GM21367 (cell line): ENCODE results near the gene BRIP1.
"Not testable (repeated sequence)": the region's sequence is repeated elsewhere in the genome, so short reads cannot be mapped to it uniquely, and the experiment has no call there.

Experiments
- ATAC-seq: cut with Tn5 transposase; IDR thresholded peaks from one replicate; pipeline ENCODE4 v1.9.1; 2021; ENCODE audit not compliant: unreplicated experiment

BRIP1 gene

GRCh38 chr17:61867033-61867432 is 3.7 kb upstream of the BRIP1 start:
- no peak for ATAC-seq

GRCh38 chr17:61863801-61864126 is 436 bp upstream of the BRIP1 start:
- ATAC-seq = peak; percentile 6

- ATAC-seq = no peak
Observed at GRCh38 chr17:61862105-61862574, 1.2 kb downstream of the BRIP1 start.

GRCh38 chr17:61860397-61860796 is 2.9 kb downstream of the BRIP1 start:
- ATAC-seq = not testable (repeated sequence)

GRCh38 chr17:61856035-61856434 is 7.3 kb downstream of the BRIP1 start:
- no peak for ATAC-seq

- no peak for ATAC-seq
Observed at GRCh38 chr17:61852857-61853256, 10.5 kb downstream of the BRIP1 start.

- no peak for ATAC-seq
Observed at GRCh38 chr17:61849674-61850073, 13.7 kb downstream of the BRIP1 start.

GRCh38 chr17:61848896-61849295 is 14.4 kb downstream of the BRIP1 start:
- no peak for ATAC-seq

GRCh38 chr17:61848247-61848646 is 15.1 kb downstream of the BRIP1 start:
- no peak for ATAC-seq

- ATAC-seq = no peak
Observed at GRCh38 chr17:61847659-61848058, 15.7 kb downstream of the BRIP1 start.

GRCh38 chr17:61846761-61847375 is 16.5 kb downstream of the BRIP1 start:
- ATAC-seq = no peak

- no peak for ATAC-seq
Observed at GRCh38 chr17:61846088-61846487, 17.2 kb downstream of the BRIP1 start.

GRCh38 chr17:61843435-61843834 is 19.9 kb downstream of the BRIP1 start:
- no peak for ATAC-seq

GRCh38 chr17:61842899-61843298 is 20.4 kb downstream of the BRIP1 start:
- no peak for ATAC-seq

GRCh38 chr17:61839300-61839786 is 24.0 kb downstream of the BRIP1 start:
- ATAC-seq = no peak

- no peak for ATAC-seq
Observed at GRCh38 chr17:61837175-61838051, 25.9 kb downstream of the BRIP1 start.

GRCh38 chr17:61836266-61837174 is 26.8 kb downstream of the BRIP1 start:
- ATAC-seq = no peak

GRCh38 chr17:61835606-61836005 is 27.7 kb downstream of the BRIP1 start:
- no peak for ATAC-seq

GRCh38 chr17:61834610-61835009 is 28.7 kb downstream of the BRIP1 start:
- no peak for ATAC-seq

- no peak for ATAC-seq
Observed at GRCh38 chr17:61833536-61834193, 29.7 kb downstream of the BRIP1 start.

GRCh38 chr17:61832463-61832862 is 30.9 kb downstream of the BRIP1 start:
- ATAC-seq = no peak
